HG03442 (cell line): ENCODE results near the gene EIF5B.
"Not testable (repeated sequence)": the region's sequence is repeated elsewhere in the genome, so short reads cannot be mapped to it uniquely, and the experiment has no call there.

Experiments
- ATAC-seq: cut with Tn5 transposase; IDR thresholded peaks from one replicate; pipeline ENCODE4 v1.9.1; 2021; ENCODE audit warnings: mild to moderate bottlenecking, moderate library complexity; ENCODE audit not compliant: unreplicated experiment

EIF5B gene

GRCh38 chr2:99368854-99369253 is 31.7 kb downstream of the EIF5B start:
- not testable (repeated sequence) for ATAC-seq

- no peak for ATAC-seq
Observed at GRCh38 chr2:99373144-99373543, 36.0 kb downstream of the EIF5B start.

DNA sequence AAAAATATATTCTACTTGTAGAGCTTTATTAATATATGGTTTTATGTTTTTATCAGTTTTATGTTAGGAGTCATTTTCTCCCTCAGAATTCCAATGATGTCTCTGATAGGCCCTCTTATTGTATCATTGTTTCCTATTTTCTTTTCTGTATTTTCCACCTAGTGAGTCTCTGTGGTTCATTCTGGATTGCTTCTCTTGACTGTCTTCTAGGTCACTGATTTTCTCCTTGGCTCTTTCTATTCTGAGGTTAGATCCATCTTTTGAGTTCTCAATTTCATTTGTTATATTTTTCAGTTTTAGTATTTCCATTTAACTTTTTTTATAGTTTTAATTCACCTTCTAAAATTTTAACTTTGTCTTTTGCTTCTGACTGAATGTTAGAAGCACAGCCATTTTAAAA is 37.6 kb downstream of the EIF5B start:
- ATAC-seq = no peak

- no peak for ATAC-seq
Observed at GRCh38 chr2:99376254-99376864, 39.2 kb downstream of the EIF5B start.

DNA sequence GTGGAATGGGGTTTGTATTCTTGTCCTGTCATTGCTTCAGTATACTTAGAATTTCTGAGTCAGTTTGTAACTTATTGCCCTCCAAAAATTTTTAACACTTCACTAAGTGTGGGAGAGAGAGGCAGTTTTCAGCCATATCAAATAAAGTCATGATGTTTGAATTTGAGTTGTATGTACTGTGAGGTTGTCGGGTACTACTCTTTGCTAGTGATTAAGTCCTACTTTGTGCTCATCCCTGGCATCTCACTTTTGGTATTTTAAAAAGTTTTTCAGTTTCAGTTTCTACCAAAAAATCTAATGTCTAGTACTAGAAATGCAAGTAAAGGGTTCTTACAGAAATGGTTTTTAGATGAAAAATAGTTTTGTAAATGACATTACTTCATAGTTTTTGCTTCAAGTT is 40.7 kb downstream of the EIF5B start:
- ATAC-seq = no peak

DNA sequence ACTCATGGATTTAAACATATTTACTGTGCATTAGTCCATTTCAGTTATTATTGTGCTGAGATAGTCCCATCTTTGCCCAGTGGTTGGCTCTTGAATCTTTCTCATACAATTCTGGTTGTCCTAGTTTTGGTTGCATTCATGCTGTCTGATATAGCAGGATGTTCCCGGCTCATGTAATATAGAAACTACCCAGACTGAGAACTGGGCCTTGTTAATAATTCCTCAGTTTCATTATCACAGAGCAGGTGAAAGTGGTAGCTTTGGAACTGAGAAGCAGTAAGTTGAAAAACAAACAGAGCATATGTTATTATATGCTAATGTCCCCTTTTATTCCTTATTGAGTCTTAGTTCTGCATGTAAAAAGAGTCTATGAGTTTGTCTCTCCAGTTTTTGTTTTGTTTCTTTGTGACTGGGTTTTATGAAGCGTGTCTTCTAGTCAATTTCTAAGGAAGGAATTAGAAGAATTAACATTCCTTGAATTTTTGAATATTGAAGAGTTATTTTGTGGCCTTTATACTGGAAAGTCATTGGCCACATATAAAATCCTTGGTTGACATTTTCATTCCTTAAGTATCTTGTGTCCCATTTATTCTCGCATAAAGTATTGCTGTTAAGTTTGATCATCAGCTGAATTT is 43.3 kb downstream of the EIF5B start:
- no peak for ATAC-seq

DNA sequence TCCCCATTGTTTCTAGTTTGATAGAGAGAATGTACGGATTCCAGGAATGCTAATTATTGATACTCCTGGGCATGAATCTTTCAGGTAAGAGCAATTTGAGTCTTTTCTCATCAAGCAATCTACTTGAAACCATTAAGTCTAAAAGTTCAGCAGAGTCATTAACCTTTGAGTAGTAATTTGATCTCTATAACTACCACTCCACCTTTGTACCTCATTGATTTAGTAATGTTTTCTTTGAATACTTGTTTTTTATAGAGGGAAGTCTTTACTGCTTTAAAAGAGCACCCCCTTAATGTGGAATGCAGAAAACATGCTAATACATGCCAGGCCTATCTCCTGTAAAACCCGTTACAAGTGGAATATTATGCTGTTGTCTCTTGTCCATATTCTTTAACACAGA is 45.0 kb downstream of the EIF5B start:
- no peak for ATAC-seq

DNA sequence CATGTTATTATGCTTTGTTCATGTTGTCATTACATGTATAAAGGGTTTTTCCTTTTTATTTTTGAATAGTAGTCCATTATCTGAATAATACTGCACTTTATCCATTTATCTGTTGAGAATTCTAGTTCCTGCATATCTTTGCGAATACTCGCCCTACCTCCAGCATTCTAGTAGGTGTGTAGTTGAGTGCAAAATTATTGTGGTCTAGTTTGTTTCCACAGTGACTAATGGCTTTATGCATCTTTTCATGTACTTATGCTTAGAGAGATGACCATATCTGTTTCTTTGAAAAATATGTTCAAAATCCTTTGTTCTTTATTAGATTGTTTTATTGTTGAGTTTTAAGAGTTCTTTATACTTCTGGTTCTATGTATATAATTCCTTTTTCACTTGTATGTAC is 48.8 kb downstream of the EIF5B start:
- ATAC-seq = no peak

DNA sequence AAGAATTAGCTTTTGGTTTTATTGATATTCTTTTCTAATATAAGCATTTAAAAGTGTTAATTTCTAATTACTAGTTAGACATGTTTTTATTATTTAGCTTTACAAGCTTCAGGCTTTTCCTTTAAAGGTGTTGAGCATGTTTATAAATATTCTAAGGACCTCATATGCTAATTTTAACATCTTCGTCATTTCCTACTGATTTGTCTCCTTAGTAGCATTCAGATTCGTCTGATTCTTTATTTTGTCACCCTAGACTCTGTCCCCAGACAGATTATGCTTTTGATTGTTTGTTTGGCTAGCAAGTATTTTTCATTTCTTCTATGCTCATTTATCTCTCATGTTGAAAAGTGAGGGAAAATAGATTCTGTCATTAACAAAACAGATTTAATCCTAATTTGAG is 51.7 kb downstream of the EIF5B start:
- ATAC-seq = no peak

DNA sequence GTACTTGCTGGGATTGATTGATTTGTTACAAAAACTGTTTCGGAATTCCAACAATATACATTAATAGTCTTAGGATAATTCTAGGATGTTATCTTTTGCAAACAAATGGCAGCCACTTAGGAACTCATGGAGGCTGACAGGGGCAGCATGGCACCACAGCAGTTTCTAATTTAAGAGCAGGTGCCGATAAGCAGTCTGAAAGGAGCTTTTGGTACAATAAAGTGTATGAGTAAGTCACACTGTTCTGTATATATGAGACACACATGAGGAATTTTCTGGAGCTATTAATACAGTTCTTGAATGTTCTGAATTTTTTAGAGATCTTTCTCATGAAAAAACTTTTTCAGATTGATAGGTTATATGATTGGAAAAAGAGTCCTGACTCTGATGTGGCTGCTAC is 52.2 kb downstream of the EIF5B start:
- no peak for ATAC-seq

- ATAC-seq = no peak
Observed at GRCh38 chr2:99389946-99390345, 52.8 kb downstream of the EIF5B start.

- no peak for ATAC-seq
Observed at GRCh38 chr2:99395589-99396130, 58.5 kb downstream of the EIF5B start.

DNA sequence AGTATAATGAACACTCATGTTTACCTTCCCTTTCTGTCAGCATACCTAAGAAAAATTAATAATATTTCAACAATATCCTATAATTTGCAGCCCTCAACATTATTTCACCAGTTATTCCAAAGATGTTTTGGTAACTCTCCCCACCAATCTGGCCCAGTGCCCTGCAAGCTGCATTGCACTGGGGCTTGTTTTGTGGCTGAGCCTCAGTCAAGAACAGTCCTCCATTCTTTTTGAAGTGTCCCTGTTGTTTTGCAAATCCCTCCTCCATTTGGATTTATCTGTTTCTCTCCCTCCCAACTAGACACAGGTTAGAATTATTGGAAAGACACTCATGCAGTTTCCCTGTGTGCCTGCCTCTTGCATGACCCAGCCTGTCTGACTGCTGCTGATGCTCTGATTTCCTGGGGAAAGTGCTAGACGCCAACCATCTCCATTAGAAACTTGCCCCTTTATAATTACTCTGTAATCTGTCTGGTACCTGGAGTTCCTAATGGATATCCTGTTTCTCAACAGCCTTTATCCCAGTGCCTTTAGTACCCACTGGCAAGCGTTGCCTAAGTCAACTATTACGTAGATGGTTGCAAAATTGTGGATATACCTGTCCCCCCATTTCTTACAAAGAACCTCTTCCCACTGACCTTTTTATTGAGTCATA is 60.2 kb downstream of the EIF5B start:
- ATAC-seq = no peak

GRCh38 chr2:99398303-99398702 is 61.1 kb downstream of the EIF5B start:
- no peak for ATAC-seq

- ATAC-seq = no peak
Observed at GRCh38 chr2:99399063-99399462, 61.9 kb downstream of the EIF5B start.

DNA sequence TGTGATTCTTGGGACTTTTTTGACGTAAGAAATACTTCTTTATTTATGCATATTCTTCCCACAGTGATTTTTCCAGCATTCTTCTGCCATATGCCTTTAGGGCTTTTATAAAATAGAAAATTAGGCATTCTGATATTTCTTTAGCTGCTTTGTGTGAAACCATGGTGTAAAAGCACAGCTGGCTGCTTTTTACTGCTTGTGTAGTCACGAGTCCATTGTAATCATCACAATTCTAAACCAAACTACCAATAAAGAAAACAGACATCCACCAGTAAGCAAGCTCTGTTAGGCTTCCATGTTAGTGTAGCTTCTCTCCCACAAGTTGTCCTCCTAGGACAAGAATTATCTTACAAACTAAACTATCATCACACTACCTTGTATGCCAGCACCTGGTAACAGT is 62.6 kb downstream of the EIF5B start:
- no peak for ATAC-seq

GRCh38 chr2:99401841-99402240 is 64.7 kb downstream of the EIF5B start:
- no peak for ATAC-seq

GRCh38 chr2:99403084-99403483 is 65.9 kb downstream of the EIF5B start:
- no peak for ATAC-seq

- ATAC-seq = no peak
Observed at GRCh38 chr2:99403524-99403923, 66.3 kb downstream of the EIF5B start.

DNA sequence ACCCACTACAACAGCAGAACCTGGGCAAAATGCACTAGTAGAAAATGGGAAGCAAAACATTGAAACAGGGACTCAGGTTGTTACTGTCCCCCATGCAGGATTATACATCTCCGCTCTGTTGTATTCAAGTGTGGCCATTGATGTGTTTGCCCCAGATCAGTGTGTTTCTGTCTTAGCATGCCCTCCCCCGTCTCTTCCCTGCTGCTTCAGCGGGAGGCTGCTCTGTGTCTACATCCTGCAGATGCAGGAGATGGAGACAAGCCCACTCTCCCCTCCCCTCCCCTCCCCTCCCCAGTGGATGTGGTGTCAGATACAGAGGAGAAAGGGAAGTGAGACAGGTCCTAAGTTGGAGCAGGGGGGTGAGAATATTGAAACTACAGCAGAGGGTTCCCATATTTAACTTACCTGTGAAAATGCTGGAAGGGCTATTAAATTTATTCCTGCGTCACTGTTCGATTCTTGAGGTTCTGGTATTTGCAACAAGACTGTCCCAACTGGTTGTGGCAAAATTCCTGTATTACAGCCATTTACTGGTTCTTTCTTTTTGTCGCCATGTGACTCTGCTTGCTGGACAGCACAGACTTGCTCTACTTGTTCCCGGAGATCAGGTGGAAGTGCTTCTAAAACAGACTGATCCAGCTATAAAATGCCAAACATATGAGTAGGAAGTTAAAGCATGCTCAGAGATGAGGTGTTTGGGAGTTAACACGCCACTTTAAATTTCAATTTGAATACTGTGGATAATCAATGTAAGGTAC is 67.0 kb downstream of the EIF5B start:
- no peak for ATAC-seq
